Measurements from ENCODE around the gene SLC40A1. TPM values are rescaled to one million over a fixed set of nuclear protein-coding genes. Genes with fewer than 3 reads are reported as not detected.

The SLC40A1 gene
- total and polyA plus RNA-seq, 2 of the 13 experiments (the other 11 are each of a cell fraction or from before 2014, with no cell fraction given), result 10.6 to 24.9 TPM

DNA sequence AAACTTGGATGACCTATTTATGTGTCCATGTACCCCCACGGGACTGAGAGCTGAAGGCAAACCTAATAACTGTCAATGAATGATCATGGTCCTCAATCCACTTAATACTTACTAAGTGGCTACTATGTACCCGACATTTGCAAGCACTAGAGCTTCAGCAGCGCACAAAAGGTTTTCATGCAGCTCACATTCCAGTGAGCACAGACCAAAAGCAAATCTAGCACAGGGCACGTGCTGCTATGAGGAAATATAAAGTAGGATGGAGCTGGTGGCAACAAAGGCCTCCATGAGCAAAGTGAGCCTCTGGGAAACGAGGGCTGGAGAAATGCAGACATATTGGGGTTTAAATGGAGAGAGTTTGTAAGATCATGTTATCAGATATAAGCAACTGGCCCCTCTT, 3.5 kb downstream of the SLC40A1 start:
- DNase-seq (ENCODE audit: low spot score), result no peak
- Histone ChIP-seq H3K79me2 (ENCODE audit: insufficient read depth, low read length) (peaks cover 2% of the 10 kb centered on the region), H3K4me3 (replicated peaks in 1 of 3; ENCODE audit: insufficient read depth in 1 of 3, low read depth in 2 of 3, low read length in 3 of 3) (no peak overlapping the region), H3K27ac (ENCODE audit: extremely low read length, insufficient read depth, low read length) (no peak overlapping the region), H4K20me1 (ENCODE audit: insufficient read depth, low read length) (no peaks in the 10 kb centered on the region), H2AFZ (ENCODE audit: low read length) (no peak overlapping the region), H3K4me2 (ENCODE audit: low read depth, low read length) (no peak overlapping the region), H3K9ac (ENCODE audit: insufficient read depth, low read depth, low read length) (no peak overlapping the region), H3K9me3 (ENCODE audit: low read length) (no peaks in the 10 kb centered on the region), H3K36me3 (replicated peaks in 1 of 2; ENCODE audit: control insufficient read depth in 1 of 2, insufficient read depth in 2 of 2, low read length in 2 of 2) (peaks cover 5 to 16% of the 10 kb centered on the region in 2 experiments; a peak in 3 of 5 replicates), H3K4me1 (ENCODE audit: insufficient read depth, low read length) (peaks cover 80% of the 10 kb centered on the region), H3K27me3 (ENCODE audit: control insufficient read depth in 1 of 2, insufficient read depth in 2 of 2, low read length in 2 of 2) (peaks cover 0 to 6% of the 10 kb centered on the region in 2 experiments; a peak in 2 of 5 replicates)
- ChIA-PET CTCF (ENCODE audit: low intra/inter-chr PET ratio, low total read pairs) (no interaction called here), POLR2A (interaction anchor here (0.7 to 1.2 kb wide), 3 partner anchors 21 to 98 kb away, joined by 3 to 5 read pairs (median 3); no protein-coding TSS in a partner anchor)
- no peak for ATAC-seq
- BruUV-seq (replicated peaks), result no TSS peak
- FAIRE-seq, result no peak
- intact Hi-C loops (cut with micrococcal nuclease; ENCODE audit: unreplicated experiment) (no loop called here), in situ Hi-C loops (cut with HindIII; ENCODE audit: extremely low pct_ligation_motif_present, low pct_unique_long_range_greater_than_20kb) (no loop called here)
- 78% methylated on average over 5 of the region's 5 CpGs for WGBS (ENCODE audit: low lambda C conversion rate)
- TF ChIP-seq ZNF12 (CRISPR knock-in tag; IDR thresholded peaks at IDR 0.05) (0 out of 2 replicates have a peak, but pooled peaks have one; percentile 8), CHD2 (IDR thresholded peaks at IDR 0.05; ENCODE audit: low read depth, low read length) (no peak), SRSF4 (IDR thresholded peaks at IDR 0.05; ENCODE audit: low read depth, low read length, poor library complexity, severe bottlenecking) (no peak), ZNF382 (CRISPR knock-in tag; IDR thresholded peaks at IDR 0.05; ENCODE audit: borderline replicate concordance) (no peak)

GRCh38 chr2:189576396-189576795, 4.2 kb downstream of the SLC40A1 start:
- H3K4me1 ChIP-seq (ENCODE audit: insufficient read depth, low read length), result peaks cover 72% of the 10 kb centered on the region
- in situ Hi-C loops (cut with HindIII; ENCODE audit: extremely low pct_ligation_motif_present, low pct_unique_long_range_greater_than_20kb) (no loop called here), intact Hi-C loops (cut with micrococcal nuclease; ENCODE audit: unreplicated experiment) (no loop called here)
- ChIA-PET POLR2A (interaction anchor here (0.8 kb wide), 1 partner anchor 99 kb away, joined by 3 read pairs; no protein-coding TSS in a partner anchor), CTCF (ENCODE audit: low intra/inter-chr PET ratio, low total read pairs) (no interaction called here)
- H3K4me3 ChIP-seq (replicated peaks in 1 of 3; ENCODE audit: insufficient read depth in 1 of 3, low read depth in 2 of 3, low read length in 3 of 3), result no peak overlapping the region
- FAIRE-seq, result no peak
- H3K9me3 ChIP-seq (ENCODE audit: low read length), result no peaks in the 10 kb centered on the region
- H4K20me1 ChIP-seq (ENCODE audit: insufficient read depth, low read length), result no peaks in the 10 kb centered on the region
- no peak for ATAC-seq
- H2AFZ ChIP-seq (ENCODE audit: low read length), result no peak overlapping the region
- 21% methylated on average over 1 of the region's 1 CpG for WGBS (ENCODE audit: low lambda C conversion rate)
- TF ChIP-seq HNF1A (IDR thresholded peaks at IDR 0.05; ENCODE audit: low read depth) (0 out of 2 replicates have a peak, but pooled peaks have one; percentile 35), HNF1A (CRISPR knock-in tag; IDR thresholded peaks at IDR 0.05; ENCODE audit: borderline replicate concordance) (no peak), ISL2 (CRISPR knock-in tag; IDR thresholded peaks at IDR 0.05) (no peak), SP5 (CRISPR knock-in tag; IDR thresholded peaks at IDR 0.05; ENCODE audit: borderline replicate concordance, low read depth) (peak; percentile 19; the same call in 1 of the 2 replicates)
- TF ChIP-seq, protein P1, sequence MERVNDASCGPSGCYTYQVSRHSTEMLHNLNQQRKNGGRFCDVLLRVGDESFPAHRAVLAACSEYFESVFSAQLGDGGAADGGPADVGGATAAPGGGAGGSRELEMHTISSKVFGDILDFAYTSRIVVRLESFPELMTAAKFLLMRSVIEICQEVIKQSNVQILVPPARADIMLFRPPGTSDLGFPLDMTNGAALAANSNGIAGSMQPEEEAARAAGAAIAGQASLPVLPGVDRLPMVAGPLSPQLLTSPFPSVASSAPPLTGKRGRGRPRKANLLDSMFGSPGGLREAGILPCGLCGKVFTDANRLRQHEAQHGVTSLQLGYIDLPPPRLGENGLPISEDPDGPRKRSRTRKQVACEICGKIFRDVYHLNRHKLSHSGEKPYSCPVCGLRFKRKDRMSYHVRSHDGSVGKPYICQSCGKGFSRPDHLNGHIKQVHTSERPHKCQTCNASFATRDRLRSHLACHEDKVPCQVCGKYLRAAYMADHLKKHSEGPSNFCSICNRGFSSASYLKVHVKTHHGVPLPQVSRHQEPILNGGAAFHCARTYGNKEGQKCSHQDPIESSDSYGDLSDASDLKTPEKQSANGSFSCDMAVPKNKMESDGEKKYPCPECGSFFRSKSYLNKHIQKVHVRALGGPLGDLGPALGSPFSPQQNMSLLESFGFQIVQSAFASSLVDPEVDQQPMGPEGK (CRISPR knock-in tag; IDR thresholded peaks at IDR 0.05), result 0 out of 2 replicates have a peak, but pooled peaks have one; percentile 14
- no peak overlapping the region for H3K4me2 ChIP-seq (ENCODE audit: low read depth, low read length)
- no peaks in the 10 kb centered on the region; a peak in 1 of 5 replicates for H3K27me3 ChIP-seq (ENCODE audit: control insufficient read depth in 1 of 2, insufficient read depth in 2 of 2, low read length in 2 of 2)
- BruUV-seq (replicated peaks), result no TSS peak
- DNase-seq (ENCODE audit: low spot score), result no peak
- H3K79me2 ChIP-seq (ENCODE audit: insufficient read depth, low read length), result peaks cover 2% of the 10 kb centered on the region
- no peak overlapping the region for H3K9ac ChIP-seq (ENCODE audit: insufficient read depth, low read depth, low read length)
- no peak overlapping the region for H3K27ac ChIP-seq (ENCODE audit: extremely low read length, insufficient read depth, low read length)
- H3K36me3 ChIP-seq (replicated peaks in 1 of 2; ENCODE audit: control insufficient read depth in 1 of 2, insufficient read depth in 2 of 2, low read length in 2 of 2), result peaks cover 5 to 18% of the 10 kb centered on the region in 2 experiments; a peak in 3 of 5 replicates
